ENCODE measurements around the gene NCAM1. TPM values are rescaled to one million over a fixed set of nuclear protein-coding genes. Genes with fewer than 3 reads are reported as not detected.

The NCAM1 gene
- total RNA-seq, 4 donors from 2014 or later: 7.2 to 18.6 (median 14.4) TPM

DNA sequence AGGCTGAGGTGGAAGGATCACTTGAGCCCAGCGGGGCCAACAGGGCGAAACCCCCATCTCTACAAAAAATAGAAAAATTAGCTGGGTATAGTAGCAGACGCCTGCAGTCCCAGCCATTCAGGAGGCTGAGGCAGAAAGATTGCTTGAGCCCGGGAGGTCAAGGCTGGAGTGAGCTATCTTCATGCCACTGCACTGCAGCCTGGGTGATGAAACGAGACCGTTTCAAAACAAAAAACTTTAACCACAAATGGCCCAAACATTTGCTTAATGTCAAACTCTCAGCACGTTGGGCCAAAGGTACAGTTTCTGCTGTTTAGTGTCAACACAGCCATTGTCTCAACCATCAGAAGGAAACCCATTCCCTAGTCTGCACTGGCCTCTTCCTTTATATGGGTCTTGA is 284.0 kb downstream of the NCAM1 start:
- Histone ChIP-seq H3K27ac (no peak overlapping the region), H3K4me3 (no peak overlapping the region), H3K4me1 (peaks cover 0 to 18% (median 6%) of the 10 kb centered on the region in 4 donors), H3K9me3 (no peaks in the 10 kb centered on the region), H3K36me3 (no peaks in the 10 kb centered on the region), H3K27me3 (peaks cover 5% of the 10 kb centered on the region)
- no peak for DNase-seq
- WGBS, 2 donors (ENCODE audit: low coverage in 1 of 2): 75 to 81% methylated on average over 2 to 7 of the region's 7 CpGs
- TF ChIP-seq EP300 (IDR thresholded peaks at IDR 0.05; ENCODE audit: low read depth) (no peak), POLR2A (IDR thresholded peaks at IDR 0.05) (no peak), POLR2AphosphoS5 (IDR thresholded peaks at IDR 0.05) (no peak)
- TF ChIP-seq, protein P1, sequence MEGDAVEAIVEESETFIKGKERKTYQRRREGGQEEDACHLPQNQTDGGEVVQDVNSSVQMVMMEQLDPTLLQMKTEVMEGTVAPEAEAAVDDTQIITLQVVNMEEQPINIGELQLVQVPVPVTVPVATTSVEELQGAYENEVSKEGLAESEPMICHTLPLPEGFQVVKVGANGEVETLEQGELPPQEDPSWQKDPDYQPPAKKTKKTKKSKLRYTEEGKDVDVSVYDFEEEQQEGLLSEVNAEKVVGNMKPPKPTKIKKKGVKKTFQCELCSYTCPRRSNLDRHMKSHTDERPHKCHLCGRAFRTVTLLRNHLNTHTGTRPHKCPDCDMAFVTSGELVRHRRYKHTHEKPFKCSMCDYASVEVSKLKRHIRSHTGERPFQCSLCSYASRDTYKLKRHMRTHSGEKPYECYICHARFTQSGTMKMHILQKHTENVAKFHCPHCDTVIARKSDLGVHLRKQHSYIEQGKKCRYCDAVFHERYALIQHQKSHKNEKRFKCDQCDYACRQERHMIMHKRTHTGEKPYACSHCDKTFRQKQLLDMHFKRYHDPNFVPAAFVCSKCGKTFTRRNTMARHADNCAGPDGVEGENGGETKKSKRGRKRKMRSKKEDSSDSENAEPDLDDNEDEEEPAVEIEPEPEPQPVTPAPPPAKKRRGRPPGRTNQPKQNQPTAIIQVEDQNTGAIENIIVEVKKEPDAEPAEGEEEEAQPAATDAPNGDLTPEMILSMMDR (IDR thresholded peaks at IDR 0.05): no peak
- in situ Hi-C loops (cut with MboI; ENCODE audit: low pct_ligation_motif_present in 1 of 4, low pct_unique_long_range_greater_than_20kb in 1 of 4, low sequenced_read_pairs in 3 of 4): no loop called here
- intact Hi-C loops (cut with DNase I; ENCODE audit: low total_unique reads): no loop called here

DNA sequence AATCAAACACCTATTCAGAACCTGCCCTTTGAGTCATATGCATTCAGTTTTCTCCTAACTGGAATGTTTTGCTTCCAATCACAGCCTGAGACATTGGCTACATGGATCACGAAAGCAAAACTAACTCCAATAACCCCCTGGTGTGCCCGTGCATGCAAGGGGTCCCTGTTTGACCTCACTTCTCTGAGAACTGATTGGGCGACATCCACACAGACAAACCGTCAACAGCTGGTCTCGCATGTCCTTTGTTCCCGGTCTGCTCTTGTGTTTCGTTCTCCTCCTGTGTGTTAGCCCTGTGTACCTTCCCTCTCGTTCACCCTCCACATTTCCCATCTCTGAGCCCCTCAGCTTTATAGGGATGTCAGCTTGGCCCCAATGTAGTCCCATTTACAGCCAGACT is 286.0 kb downstream of the NCAM1 start:
- H3K27ac ChIP-seq: no peak overlapping the region
- intact Hi-C loops (cut with DNase I; ENCODE audit: low total_unique reads) (no loop called here), in situ Hi-C loops (cut with MboI; ENCODE audit: low pct_ligation_motif_present in 1 of 4, low pct_unique_long_range_greater_than_20kb in 1 of 4, low sequenced_read_pairs in 3 of 4) (no loop called here)
- no peaks in the 10 kb centered on the region for H3K36me3 ChIP-seq
- DNase-seq: no peak
- no peak overlapping the region for H3K4me3 ChIP-seq
- TF ChIP-seq, protein P1 (IDR thresholded peaks at IDR 0.05): no peak
- TF ChIP-seq EP300 (IDR thresholded peaks at IDR 0.05; ENCODE audit: low read depth) (no peak), POLR2AphosphoS5 (IDR thresholded peaks at IDR 0.05) (no peak), POLR2A (IDR thresholded peaks at IDR 0.05) (no peak)
- WGBS, 2 donors (ENCODE audit: low coverage in 1 of 2): 69 to 80% methylated on average over 8 of the region's 8 CpGs
- H3K9me3 ChIP-seq: no peaks in the 10 kb centered on the region
- H3K4me1 ChIP-seq: peaks cover 0 to 10% (median 3%) of the 10 kb centered on the region in 4 donors
- H3K27me3 ChIP-seq: peaks cover 5% of the 10 kb centered on the region

DNA sequence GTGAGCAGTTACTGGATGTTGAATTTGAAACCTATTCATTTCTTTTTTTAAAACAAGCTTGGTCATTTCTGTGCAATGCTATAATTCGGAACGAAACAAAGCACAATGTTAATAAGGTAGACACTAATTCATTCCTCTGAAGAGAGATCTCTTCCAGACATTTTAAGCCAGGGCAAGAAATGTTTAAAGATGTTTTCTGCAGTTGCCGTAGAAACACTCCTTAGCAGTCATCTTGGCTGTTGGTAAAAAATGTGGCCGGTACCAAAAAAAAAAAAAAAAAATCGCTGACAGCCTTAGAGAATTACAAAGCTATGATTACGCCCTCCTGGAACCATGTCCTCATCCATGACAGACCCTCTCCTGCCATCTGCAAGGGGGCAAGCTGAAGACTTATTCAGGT is 286.7 kb downstream of the NCAM1 start:
- no peak for DNase-seq
- Histone ChIP-seq H3K27ac (no peak overlapping the region), H3K4me3 (no peak overlapping the region), H3K36me3 (no peaks in the 10 kb centered on the region), H3K27me3 (peaks cover 5% of the 10 kb centered on the region), H3K9me3 (no peaks in the 10 kb centered on the region), H3K4me1 (peaks cover 0 to 5% (median 2%) of the 10 kb centered on the region in 4 donors)
- TF ChIP-seq POLR2A (IDR thresholded peaks at IDR 0.05) (no peak), EP300 (IDR thresholded peaks at IDR 0.05; ENCODE audit: low read depth) (no peak), POLR2AphosphoS5 (IDR thresholded peaks at IDR 0.05) (no peak)
- TF ChIP-seq, protein P1 (IDR thresholded peaks at IDR 0.05): no peak
- in situ Hi-C loops (cut with MboI; ENCODE audit: low pct_ligation_motif_present in 1 of 4, low pct_unique_long_range_greater_than_20kb in 1 of 4, low sequenced_read_pairs in 3 of 4): no loop called here
- intact Hi-C loops (cut with DNase I; ENCODE audit: low total_unique reads): no loop called here
- WGBS, 2 donors (ENCODE audit: low coverage in 1 of 2): 65 to 69% methylated on average over 6 of the region's 6 CpGs

DNA sequence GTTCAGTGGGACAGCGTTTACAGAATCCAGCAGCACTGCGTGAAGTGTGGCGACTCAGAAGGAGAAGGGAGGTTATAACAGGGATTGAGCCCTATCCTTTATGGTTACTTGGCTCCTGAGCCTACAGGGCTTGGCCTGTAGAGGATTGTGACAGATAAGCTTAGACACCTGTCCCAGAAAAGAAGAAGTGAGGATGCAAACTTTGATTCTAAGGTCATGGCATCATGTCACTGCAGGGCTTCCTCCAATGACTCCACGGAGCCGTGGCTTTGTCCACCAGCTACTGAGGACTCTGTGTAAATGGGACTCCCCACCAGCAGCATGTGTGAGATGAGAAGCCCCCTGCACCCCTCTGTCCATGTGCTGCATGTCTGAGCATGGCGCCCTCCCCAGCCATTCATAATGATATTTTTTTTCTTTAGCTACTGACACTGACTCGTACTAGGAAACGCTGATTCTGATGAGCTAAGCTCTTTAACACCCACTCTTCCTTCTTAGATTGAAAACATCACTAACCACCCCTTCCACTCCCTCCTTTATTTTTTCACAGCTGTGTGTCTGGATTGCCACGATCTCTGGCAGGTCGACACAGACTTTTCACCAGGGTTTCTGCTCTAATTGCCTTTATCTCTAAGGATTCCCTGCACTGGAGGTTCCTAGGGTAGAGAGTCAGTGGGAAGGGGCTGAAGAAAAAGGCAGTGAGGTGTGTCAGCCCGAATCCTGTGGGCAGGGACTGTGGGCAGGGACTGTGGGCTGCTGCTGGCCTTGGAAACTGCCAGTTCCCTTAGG is 287.7 kb downstream of the NCAM1 start:
- Histone ChIP-seq H3K27me3 (peaks cover under 1% of the 10 kb centered on the region), H3K4me3 (no peak overlapping the region), H3K4me1 (peaks cover 0 to 2% (median 0%) of the 10 kb centered on the region in 4 donors), H3K9me3 (no peaks in the 10 kb centered on the region), H3K36me3 (no peaks in the 10 kb centered on the region), H3K27ac (no peak overlapping the region)
- no peak for DNase-seq
- in situ Hi-C loops (cut with MboI; ENCODE audit: low pct_ligation_motif_present in 1 of 4, low pct_unique_long_range_greater_than_20kb in 1 of 4, low sequenced_read_pairs in 3 of 4): no loop called here
- WGBS, 2 donors (ENCODE audit: low coverage in 1 of 2): 70 to 71% methylated on average over 4 to 11 of the region's 11 CpGs
- intact Hi-C loops (cut with DNase I; ENCODE audit: low total_unique reads): no loop called here
- TF ChIP-seq, protein P1 (IDR thresholded peaks at IDR 0.05): no peak
- TF ChIP-seq EP300 (IDR thresholded peaks at IDR 0.05; ENCODE audit: low read depth) (no peak), POLR2AphosphoS5 (IDR thresholded peaks at IDR 0.05) (no peak), POLR2A (IDR thresholded peaks at IDR 0.05) (no peak)

All from transverse colon (tissue), 4 donors.